SU-DHL-6 (cell line): Measurements from ENCODE around the gene LOXL1.
A peak's percentile ranks its signal among the peaks of the same experiment; 100 is the strongest.

Source experiments
- H2AFZ ChIP-seq: fragments of 200-600 bp; sonication (generic); 2 replicates; pipeline ENCODE4 v1.6.1; 2014; ENCODE audit warnings: low read depth, mild to moderate bottlenecking, moderate library complexity, mixed read lengths, antibody characterized with exemption, low read length; ENCODE audit not compliant: severe bottlenecking
- H3F3A ChIP-seq: fragments of 200-600 bp; shearing (Covaris generic); 2 replicates; pipeline ENCODE4 v1.6.0; 2016; ENCODE audit warnings: antibody characterized with exemption, mild to moderate bottlenecking; ENCODE audit not compliant: insufficient read depth
- H3K27ac ChIP-seq: fragments of 200-600 bp; sonication (generic); 2 replicates; pipeline ENCODE4 v1.5.1; 2016; ENCODE audit warnings: low read depth, mild to moderate bottlenecking, low read length, moderate library complexity, mixed read lengths
- H3K27me3 ChIP-seq: fragments of 200-600 bp; sonication (generic), shearing (Covaris generic); 2 replicates; pipeline ENCODE4 v1.6.0; 2014; ENCODE audit warnings: mild to moderate bottlenecking, low read length
- H3K36me3 ChIP-seq: fragments of 200-600 bp; sonication (generic); 2 replicates; pipeline ENCODE4 v1.6.1; 2014; ENCODE audit warnings: mild to moderate bottlenecking, low read length, mixed read lengths
- H3K4me2 ChIP-seq: fragments of 300-600, 200-600 bp; shearing (Covaris generic), sonication (generic); 2 replicates; pipeline ENCODE4 v1.6.0; 2014; ENCODE audit warnings: low read length, low read depth, mild to moderate bottlenecking; ENCODE audit not compliant: poor library complexity, severe bottlenecking
- H3K4me3 ChIP-seq: fragments of 200-600 bp; sonication (generic); 2 replicates; pipeline ENCODE4 v1.5.1; 2014; ENCODE audit warnings: antibody characterized with exemption, low read length, mild to moderate bottlenecking, mixed read lengths; ENCODE audit not compliant: insufficient read depth, poor library complexity, severe bottlenecking
- H3K79me2 ChIP-seq: fragments of 200-600 bp; sonication (generic); 2 replicates; pipeline ENCODE4 v1.6.1; 2014; ENCODE audit warnings: mild to moderate bottlenecking, low read length, moderate library complexity; ENCODE audit not compliant: insufficient read depth
- H3K9ac ChIP-seq: fragments of 200-600 bp; sonication (generic); 2 replicates; pipeline ENCODE4 v1.7.0; 2014; ENCODE audit warnings: mild to moderate bottlenecking, low read length
- H3K9me2 ChIP-seq: fragments of 200-600 bp; sonication (generic); replicated peaks from 2 replicates; pipeline ENCODE4 v1.6.1; 2014; ENCODE audit warnings: low read length; ENCODE audit not compliant: insufficient read depth
- H3K9me3 ChIP-seq: fragments of 200-600 bp; sonication (generic); 2 replicates; pipeline ENCODE4 v1.6.1; 2014; ENCODE audit warnings: low read length, mixed read lengths; ENCODE audit not compliant: insufficient read depth
- H4K20me1 ChIP-seq: fragments of 200-600 bp; sonication (generic); 2 replicates; pipeline ENCODE4 v1.6.1; 2014; ENCODE audit warnings: low read depth, mild to moderate bottlenecking, antibody characterized with exemption, low read length, moderate library complexity, mixed read lengths
- CTCF ChIP-seq: fragments of 200-600 bp; sonication (generic); IDR thresholded peaks from one replicate; pipeline ENCODE4 v1.5.1; 2017; ENCODE audit warnings: antibody characterized with exemption, mild to moderate bottlenecking, low read length, moderate library complexity; ENCODE audit not compliant: insufficient read depth, poor library complexity, severe bottlenecking
- EZH2phosphoT487 ChIP-seq: fragments of 200-600 bp; sonication (generic), shearing (Covaris generic); conservative IDR thresholded peaks from 2 replicates; pipeline ENCODE4 v1.6.1; 2018; ENCODE audit warnings: mild to moderate bottlenecking, antibody characterized with exemption, low read length, moderate library complexity, mixed read lengths

The LOXL1 gene

GRCh38 chr15:73964736-73965093 lies 38.5 kb downstream of the LOXL1 start:
- Histone ChIP-seq H3K4me3 (no peak overlapping the region), H3K9ac (no peak overlapping the region; the same call in 1 of the 2 replicates), H3K36me3 (no peaks in the 10 kb centered on the region), H3K79me2 (no peaks in the 10 kb centered on the region), H3K9me3 (no peaks in the 10 kb centered on the region), H3F3A (0 out of 2 replicates have a peak, but pooled peaks cover 5% of the 10 kb centered on the region), H3K9me2 (no peaks in the 10 kb centered on the region), H4K20me1 (no peaks in the 10 kb centered on the region), H3K27ac (no peak overlapping the region), H3K27me3 (no peaks in the 10 kb centered on the region), H3K4me2 (peak overlapping the region; percentile 33), H2AFZ (peak overlapping the region; percentile 44)
- TF ChIP-seq CTCF (peak; percentile 91), EZH2phosphoT487 (no peak)

DNA sequence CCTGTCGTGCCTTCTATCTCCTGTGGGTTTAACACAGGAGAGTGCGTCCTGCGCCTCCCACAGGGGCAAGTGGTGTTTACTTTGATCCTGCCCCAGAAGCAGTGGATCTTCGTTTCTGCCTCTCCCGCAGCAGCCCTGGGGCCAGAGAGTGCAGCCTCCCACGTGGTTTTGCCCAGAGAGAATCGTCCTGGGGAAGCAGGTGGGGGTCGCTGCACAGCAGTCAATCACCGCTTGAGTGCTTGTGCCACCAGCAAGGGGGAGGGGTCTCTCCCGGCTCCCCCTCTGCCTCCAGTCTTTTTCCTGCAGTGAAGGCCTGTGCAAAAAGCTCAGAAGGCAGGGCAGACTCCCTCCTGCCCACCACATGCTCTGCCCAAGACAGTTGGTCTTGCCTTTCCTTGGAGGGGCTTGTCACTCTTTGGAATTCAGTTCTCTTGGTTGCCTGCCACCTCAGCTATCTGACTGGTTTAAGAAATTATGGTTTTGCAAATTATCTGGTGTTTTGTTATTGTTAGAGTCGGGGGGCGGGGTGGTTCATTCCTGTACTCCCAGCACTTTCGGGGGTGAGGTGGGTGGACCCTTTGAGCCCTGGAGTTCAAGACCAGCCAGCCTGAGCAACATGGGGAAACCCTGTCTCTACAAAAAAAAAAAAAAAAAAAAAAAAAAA lies 39.0 kb downstream of the LOXL1 start:
- Histone ChIP-seq H3K79me2 (no peaks in the 10 kb centered on the region), H3K27ac (no peak overlapping the region), H3K27me3 (no peaks in the 10 kb centered on the region), H2AFZ (peak overlapping the region; percentile 44), H3K9me2 (no peaks in the 10 kb centered on the region), H3K9ac (no peak overlapping the region; the same call in 1 of the 2 replicates), H4K20me1 (no peaks in the 10 kb centered on the region), H3F3A (0 out of 2 replicates have a peak, but pooled peaks cover 5% of the 10 kb centered on the region), H3K4me3 (no peak overlapping the region), H3K9me3 (no peaks in the 10 kb centered on the region), H3K36me3 (no peaks in the 10 kb centered on the region), H3K4me2 (peak overlapping the region; percentile 33)
- TF ChIP-seq EZH2phosphoT487 = no peak
- TF ChIP-seq CTCF = no peak

DNA sequence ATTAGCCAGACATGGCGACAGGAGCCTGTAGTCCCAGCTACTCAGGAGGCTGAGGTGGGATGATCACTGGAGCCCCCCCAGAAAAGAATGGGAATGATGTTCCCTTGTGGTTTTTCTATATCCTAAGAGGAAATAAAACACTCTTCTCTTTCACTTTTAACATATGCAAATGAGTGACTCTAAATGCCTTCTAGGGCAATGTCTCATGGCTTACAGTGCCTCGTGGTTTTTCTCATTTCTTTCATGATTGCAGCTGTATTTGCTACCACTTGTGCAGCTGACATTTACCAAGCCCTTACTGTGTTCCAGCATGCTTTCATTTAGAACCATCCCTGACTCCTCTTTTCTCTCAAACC lies 39.5 kb downstream of the LOXL1 start:
- Histone ChIP-seq H3K4me2 (peak overlapping the region; percentile 33), H3K36me3 (no peaks in the 10 kb centered on the region), H3K9me2 (no peaks in the 10 kb centered on the region), H3K4me3 (no peak overlapping the region), H2AFZ (peak overlapping the region; percentile 44), H3K79me2 (no peaks in the 10 kb centered on the region), H3F3A (0 out of 2 replicates have a peak, but pooled peaks cover 5% of the 10 kb centered on the region), H3K27me3 (no peaks in the 10 kb centered on the region), H4K20me1 (no peaks in the 10 kb centered on the region), H3K9ac (no peak overlapping the region), H3K27ac (no peak overlapping the region), H3K9me3 (no peaks in the 10 kb centered on the region)
- TF ChIP-seq CTCF (no peak), EZH2phosphoT487 (no peak)
